Stimulated activated naive CD4-positive, alpha-beta T cell treated with Interleukin-2 at 50 U/mL for 16 hours (primary cell): Measurements from ENCODE around the gene GPR6.

ENCODE experiments used
- DNase-seq: peaks from one replicate; lab custom pipeline; 2025; lab: John Stamatoyannopoulos, UW

Gene GPR6

GRCh38 chr6:109999740-110000139 lies 21.6 kb downstream of the GPR6 start:
- no peak for DNase-seq

- DNase-seq, result no peak
Measured at GRCh38 chr6:110002676-110003075, 24.6 kb downstream of the GPR6 start.

- DNase-seq, result no peak
Measured at GRCh38 chr6:110013386-110013785, 35.3 kb downstream of the GPR6 start.

GRCh38 chr6:110015206-110015605 lies 37.1 kb downstream of the GPR6 start:
- DNase-seq, result no peak

- DNase-seq, result no peak
Measured at GRCh38 chr6:110017306-110017705, 39.2 kb downstream of the GPR6 start.

GRCh38 chr6:110017946-110018345 lies 39.8 kb downstream of the GPR6 start:
- DNase-seq, result no peak

- DNase-seq, result no peak
Measured at GRCh38 chr6:110018486-110018885, 40.4 kb downstream of the GPR6 start.

- DNase-seq, result no peak
Measured at GRCh38 chr6:110020888-110021287, 42.8 kb downstream of the GPR6 start.

- no peak for DNase-seq
Measured at GRCh38 chr6:110029144-110029543, 51.0 kb downstream of the GPR6 start.
